ENCODE measurements around the gene DDX60. TPM values are rescaled to one million over a fixed set of nuclear protein-coding genes. Genes with fewer than 3 reads are reported as not detected.

Gene DDX60
- total RNA-seq, 1 experiment from 2014 or later = 10.1 TPM

DNA sequence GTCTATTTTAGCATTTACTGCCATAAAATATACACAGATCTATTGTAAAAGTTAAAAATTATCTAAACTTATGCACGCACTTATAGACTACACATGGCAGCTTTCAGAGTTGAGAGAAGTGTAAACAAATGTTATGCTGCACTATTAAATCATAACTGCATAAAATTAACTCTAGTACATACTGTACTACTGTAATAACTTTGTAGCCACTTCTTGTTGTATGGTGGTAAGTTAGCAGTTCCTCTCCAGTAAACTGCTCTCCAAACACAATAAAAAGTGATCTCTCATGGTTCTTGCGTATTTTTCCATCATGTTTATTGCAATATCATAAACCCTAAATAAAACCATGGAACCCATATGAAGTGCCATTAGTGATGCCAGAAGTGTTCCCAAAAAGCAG lies 9.6 kb downstream of the DDX60 start:
- H3K27ac ChIP-seq (ENCODE audit: low read length) = no peak overlapping the region
- ATAC-seq (no peak), DNase-seq (ENCODE audit: low read depth, low spot score) (no peak)
- in situ Hi-C loops (cut with HindIII; ENCODE audit: low pct_unique_long_range_greater_than_20kb, low sequenced_read_pairs) = no loop called here
- no peaks in the 10 kb centered on the region for H3K9me3 ChIP-seq (ENCODE audit: control insufficient read depth, insufficient read depth, low read depth, low read length)
- H3K4me3 ChIP-seq (ENCODE audit: low read depth in 2 of 2, low read length in 2 of 2) = no peak overlapping the region
- TF ChIP-seq POLR2AphosphoS5 (IDR thresholded peaks at IDR 0.05; ENCODE audit: low read depth, low read length) = no peak
- TF ChIP-seq, protein P1, sequence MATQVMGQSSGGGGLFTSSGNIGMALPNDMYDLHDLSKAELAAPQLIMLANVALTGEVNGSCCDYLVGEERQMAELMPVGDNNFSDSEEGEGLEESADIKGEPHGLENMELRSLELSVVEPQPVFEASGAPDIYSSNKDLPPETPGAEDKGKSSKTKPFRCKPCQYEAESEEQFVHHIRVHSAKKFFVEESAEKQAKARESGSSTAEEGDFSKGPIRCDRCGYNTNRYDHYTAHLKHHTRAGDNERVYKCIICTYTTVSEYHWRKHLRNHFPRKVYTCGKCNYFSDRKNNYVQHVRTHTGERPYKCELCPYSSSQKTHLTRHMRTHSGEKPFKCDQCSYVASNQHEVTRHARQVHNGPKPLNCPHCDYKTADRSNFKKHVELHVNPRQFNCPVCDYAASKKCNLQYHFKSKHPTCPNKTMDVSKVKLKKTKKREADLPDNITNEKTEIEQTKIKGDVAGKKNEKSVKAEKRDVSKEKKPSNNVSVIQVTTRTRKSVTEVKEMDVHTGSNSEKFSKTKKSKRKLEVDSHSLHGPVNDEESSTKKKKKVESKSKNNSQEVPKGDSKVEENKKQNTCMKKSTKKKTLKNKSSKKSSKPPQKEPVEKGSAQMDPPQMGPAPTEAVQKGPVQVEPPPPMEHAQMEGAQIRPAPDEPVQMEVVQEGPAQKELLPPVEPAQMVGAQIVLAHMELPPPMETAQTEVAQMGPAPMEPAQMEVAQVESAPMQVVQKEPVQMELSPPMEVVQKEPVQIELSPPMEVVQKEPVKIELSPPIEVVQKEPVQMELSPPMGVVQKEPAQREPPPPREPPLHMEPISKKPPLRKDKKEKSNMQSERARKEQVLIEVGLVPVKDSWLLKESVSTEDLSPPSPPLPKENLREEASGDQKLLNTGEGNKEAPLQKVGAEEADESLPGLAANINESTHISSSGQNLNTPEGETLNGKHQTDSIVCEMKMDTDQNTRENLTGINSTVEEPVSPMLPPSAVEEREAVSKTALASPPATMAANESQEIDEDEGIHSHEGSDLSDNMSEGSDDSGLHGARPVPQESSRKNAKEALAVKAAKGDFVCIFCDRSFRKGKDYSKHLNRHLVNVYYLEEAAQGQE (IDR thresholded peaks at IDR 0.05; ENCODE audit: insufficient read depth in 1 of 2, low read depth in 2 of 2, low read length in 1 of 2) = no peak
- TF ChIP-seq TCF7L2 (IDR thresholded peaks at IDR 0.05; ENCODE audit: low read depth, low read length) = no peak
- no peak for TF ChIP-seq SIN3A (IDR thresholded peaks at IDR 0.05; ENCODE audit: borderline replicate concordance, insufficient read depth, low read depth, low read length)
- TF ChIP-seq, protein P2, sequence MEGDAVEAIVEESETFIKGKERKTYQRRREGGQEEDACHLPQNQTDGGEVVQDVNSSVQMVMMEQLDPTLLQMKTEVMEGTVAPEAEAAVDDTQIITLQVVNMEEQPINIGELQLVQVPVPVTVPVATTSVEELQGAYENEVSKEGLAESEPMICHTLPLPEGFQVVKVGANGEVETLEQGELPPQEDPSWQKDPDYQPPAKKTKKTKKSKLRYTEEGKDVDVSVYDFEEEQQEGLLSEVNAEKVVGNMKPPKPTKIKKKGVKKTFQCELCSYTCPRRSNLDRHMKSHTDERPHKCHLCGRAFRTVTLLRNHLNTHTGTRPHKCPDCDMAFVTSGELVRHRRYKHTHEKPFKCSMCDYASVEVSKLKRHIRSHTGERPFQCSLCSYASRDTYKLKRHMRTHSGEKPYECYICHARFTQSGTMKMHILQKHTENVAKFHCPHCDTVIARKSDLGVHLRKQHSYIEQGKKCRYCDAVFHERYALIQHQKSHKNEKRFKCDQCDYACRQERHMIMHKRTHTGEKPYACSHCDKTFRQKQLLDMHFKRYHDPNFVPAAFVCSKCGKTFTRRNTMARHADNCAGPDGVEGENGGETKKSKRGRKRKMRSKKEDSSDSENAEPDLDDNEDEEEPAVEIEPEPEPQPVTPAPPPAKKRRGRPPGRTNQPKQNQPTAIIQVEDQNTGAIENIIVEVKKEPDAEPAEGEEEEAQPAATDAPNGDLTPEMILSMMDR (IDR thresholded peaks at IDR 0.05) = no peak
- H3K27me3 ChIP-seq (ENCODE audit: control insufficient read depth, insufficient read depth, low read length) = no peaks in the 10 kb centered on the region
- intact Hi-C loops (cut with micrococcal nuclease; ENCODE audit: unreplicated experiment) = no loop called here
- no peaks in the 10 kb centered on the region for H3K36me3 ChIP-seq (ENCODE audit: control insufficient read depth, insufficient read depth, low read length)
- ChIA-PET CTCF (no interaction called here), POLR2A (no interaction called here)
- no peaks in the 10 kb centered on the region for H3K4me1 ChIP-seq (ENCODE audit: control insufficient read depth, insufficient read depth, low read length)
- BruUV-seq (replicated peaks) = no TSS peak

DNA sequence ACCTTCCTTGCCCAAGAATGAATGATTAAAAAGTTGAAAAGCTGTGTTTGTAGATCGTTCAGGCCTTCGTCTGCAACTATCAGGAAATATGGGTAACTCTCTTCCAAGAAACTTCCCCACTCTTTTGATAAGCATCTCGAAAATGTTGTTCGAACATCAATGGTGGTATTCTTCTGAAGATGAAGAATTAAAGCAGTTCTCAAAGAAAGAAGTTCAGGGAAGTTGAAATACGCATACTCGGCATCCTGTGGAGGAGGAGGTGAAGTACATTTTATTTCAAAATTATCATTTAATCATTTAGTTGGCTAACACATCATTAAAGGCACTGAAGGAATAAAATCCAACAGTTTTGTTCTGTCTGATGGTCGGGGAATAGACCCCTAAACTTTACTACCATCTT lies 12.1 kb downstream of the DDX60 start:
- Histone ChIP-seq H3K27me3 (ENCODE audit: control insufficient read depth, insufficient read depth, low read length) (no peaks in the 10 kb centered on the region), H3K4me3 (ENCODE audit: low read depth in 2 of 2, low read length in 2 of 2) (no peak overlapping the region), H3K36me3 (ENCODE audit: control insufficient read depth, insufficient read depth, low read length) (no peaks in the 10 kb centered on the region), H3K9me3 (ENCODE audit: control insufficient read depth, insufficient read depth, low read depth, low read length) (no peaks in the 10 kb centered on the region), H3K4me1 (ENCODE audit: control insufficient read depth, insufficient read depth, low read length) (no peaks in the 10 kb centered on the region), H3K27ac (ENCODE audit: low read length) (no peak overlapping the region)
- no peak for DNase-seq (ENCODE audit: low read depth, low spot score)
- BruUV-seq (replicated peaks) = no TSS peak
- ATAC-seq = no peak
- POLR2A ChIA-PET = no interaction called here
- intact Hi-C loops (cut with micrococcal nuclease; ENCODE audit: unreplicated experiment) (no loop called here), in situ Hi-C loops (cut with HindIII; ENCODE audit: low pct_unique_long_range_greater_than_20kb, low sequenced_read_pairs) (no loop called here)
- TF ChIP-seq SIN3A (IDR thresholded peaks at IDR 0.05; ENCODE audit: borderline replicate concordance, insufficient read depth, low read depth, low read length) (no peak), TCF7L2 (IDR thresholded peaks at IDR 0.05; ENCODE audit: low read depth, low read length) (no peak), POLR2AphosphoS5 (IDR thresholded peaks at IDR 0.05; ENCODE audit: low read depth, low read length) (no peak)
- TF ChIP-seq, protein P1 (IDR thresholded peaks at IDR 0.05; ENCODE audit: insufficient read depth in 1 of 2, low read depth in 2 of 2, low read length in 1 of 2) = no peak
- TF ChIP-seq, protein P2 (IDR thresholded peaks at IDR 0.05) = no peak
- CTCF ChIA-PET = no interaction called here
